Neural cell (in vitro differentiated cells): Measurements from ENCODE around the gene CAPZA2. TPM values are rescaled to one million over a fixed set of nuclear protein-coding genes. Genes with fewer than 3 reads are reported as not detected.

Source experiments
- H2AFZ ChIP-seq: fragments of 200-600, 300-800 bp; sonication (generic), shearing (Covaris generic); 2 replicates; pipeline ENCODE4 v1.6.0; 2014; ENCODE audit warnings: low read depth, mild to moderate bottlenecking, antibody characterized with exemption, low read length, moderate library complexity
- H3F3A ChIP-seq: fragments of 200-600 bp; shearing (Covaris generic); 2 replicates; pipeline ENCODE4 v1.6.1; 2016; ENCODE audit warnings: mild to moderate bottlenecking, moderate library complexity, mixed read lengths, antibody characterized with exemption, low read length; ENCODE audit not compliant: insufficient read depth, poor library complexity, severe bottlenecking
- H3K27ac ChIP-seq: fragments of 200-600, 300-800 bp; sonication (generic), shearing (Covaris generic); 2 replicates; pipeline ENCODE4 v1.5.1; 2014; ENCODE audit warnings: mild to moderate bottlenecking, low read length, moderate library complexity
- H3K27me3 ChIP-seq: fragments of 300-800, 200-600 bp; sonication (generic), shearing (Covaris generic); 2 replicates; pipeline ENCODE4 v1.6.0; 2014; ENCODE audit warnings: mild to moderate bottlenecking, low read depth, low read length, moderate library complexity; ENCODE audit not compliant: insufficient read depth
- H3K36me3 ChIP-seq: fragments of 300-800, 200-600 bp; sonication (generic), shearing (Covaris generic); 2 replicates; pipeline ENCODE4 v1.5.1; 2014; ENCODE audit warnings: mild to moderate bottlenecking, antibody characterized with exemption, low read length, moderate library complexity; ENCODE audit not compliant: insufficient read depth
- H3K4me2 ChIP-seq: fragments of 300-800, 200-600 bp; sonication (generic), shearing (Covaris generic); 2 replicates; pipeline ENCODE4 v1.6.0; 2014; ENCODE audit warnings: mild to moderate bottlenecking, low read length
- H3K4me3 ChIP-seq: fragments of 300-800, 200-600 bp; sonication (generic), shearing (Covaris generic); 2 replicates; pipeline ENCODE4 v1.5.1; 2014; ENCODE audit warnings: mild to moderate bottlenecking, low read length, moderate library complexity
- H3K79me2 ChIP-seq: fragments of 200-600 bp; shearing (Covaris generic); replicated peaks from 2 replicates; pipeline ENCODE4 v1.6.0; 2014; ENCODE audit warnings: mild to moderate bottlenecking, low read length, moderate library complexity; ENCODE audit not compliant: insufficient read depth
- H3K9ac ChIP-seq: fragments of 300-800, 200-600 bp; sonication (generic), shearing (Covaris generic); 2 replicates; pipeline ENCODE4 v1.6.1; 2016; ENCODE audit warnings: mild to moderate bottlenecking, low read length, mixed read lengths
- H3K9me2 ChIP-seq: fragments of 200-600 bp; shearing (Covaris generic); 2 replicates; pipeline ENCODE4 v1.6.1; 2016; ENCODE audit warnings: mild to moderate bottlenecking, low read length, mixed read lengths; ENCODE audit not compliant: insufficient read depth
- H3K9me3 ChIP-seq: fragments of 200-600, 300-800 bp; sonication (generic), shearing (Covaris generic); 2 replicates; pipeline ENCODE4 v1.6.1; 2016; ENCODE audit warnings: mild to moderate bottlenecking, mixed run types, low read length, moderate library complexity, mixed read lengths
- H4K20me1 ChIP-seq: fragments of 200-600 bp; shearing (Covaris generic); 2 replicates; pipeline ENCODE4 v1.6.1; 2016; ENCODE audit warnings: mild to moderate bottlenecking, mixed run types; ENCODE audit not compliant: insufficient read depth
- EP300 ChIP-seq: fragments of 450-650 bp; conservative IDR thresholded peaks from 2 replicates; pipeline ENCODE4 v1.6.1; 2014; ENCODE audit warnings: antibody characterized with exemption, mild to moderate bottlenecking, moderate library complexity; ENCODE audit not compliant: poor library complexity, severe bottlenecking
- EZH2 ChIP-seq: fragments of 200-600, 300-800 bp; shearing (Covaris generic), sonication (generic); IDR thresholded peaks from 2 replicates; pipeline ENCODE4 v1.6.1; 2014; ENCODE audit warnings: antibody characterized with exemption, low read length, borderline replicate concordance, mild to moderate bottlenecking; ENCODE audit not compliant: insufficient read depth, poor library complexity, severe bottlenecking
- MXI1 ChIP-seq: fragments of 450-650 bp; conservative IDR thresholded peaks from 2 replicates; pipeline ENCODE4 v1.6.1; 2014; ENCODE audit warnings: antibody characterized with exemption, mild to moderate bottlenecking; ENCODE audit not compliant: poor library complexity, severe bottlenecking
- POLR2AphosphoS5 ChIP-seq: IDR thresholded peaks from 2 replicates; pipeline ENCODE4 v1.6.1; 2012
- RAD21 ChIP-seq: fragments of 450-650 bp; conservative IDR thresholded peaks from 2 replicates; pipeline ENCODE4 v1.6.1; 2014; ENCODE audit warnings: antibody characterized with exemption, mild to moderate bottlenecking, moderate library complexity
- SMC3 ChIP-seq: fragments of 450-650 bp; conservative IDR thresholded peaks from 2 replicates; pipeline ENCODE4 v1.6.1; 2014; ENCODE audit warnings: antibody characterized with exemption, mild to moderate bottlenecking, moderate library complexity; ENCODE audit not compliant: poor library complexity
- TAF1 ChIP-seq: IDR thresholded peaks from 2 replicates; pipeline ENCODE4 v1.6.1; 2012; ENCODE audit warnings: low read depth
- polyA plus RNA-seq: library from polyadenylated mRNA; depleted of rRNA; stranded (reverse); fragments of >200 nt; gene quantifications from 2 replicates; pipeline ENCODE4 v1.2.3, GENCODE V29; 2014
- TF ChIP-seq, protein P1 (sequence below): IDR thresholded peaks from 2 replicates; pipeline ENCODE4 v1.6.1; 2012; ENCODE audit warnings: borderline replicate concordance
- TF ChIP-seq, protein P2 (sequence below): fragments of 450-650 bp; IDR thresholded peaks from 2 replicates; pipeline ENCODE4 v1.5.1; 2014; ENCODE audit warnings: antibody characterized with exemption, mild to moderate bottlenecking, moderate library complexity; ENCODE audit not compliant: poor library complexity, severe bottlenecking

Gene CAPZA2
- polyA plus RNA-seq, 1 donor from 2014 or later = 191 TPM

DNA sequence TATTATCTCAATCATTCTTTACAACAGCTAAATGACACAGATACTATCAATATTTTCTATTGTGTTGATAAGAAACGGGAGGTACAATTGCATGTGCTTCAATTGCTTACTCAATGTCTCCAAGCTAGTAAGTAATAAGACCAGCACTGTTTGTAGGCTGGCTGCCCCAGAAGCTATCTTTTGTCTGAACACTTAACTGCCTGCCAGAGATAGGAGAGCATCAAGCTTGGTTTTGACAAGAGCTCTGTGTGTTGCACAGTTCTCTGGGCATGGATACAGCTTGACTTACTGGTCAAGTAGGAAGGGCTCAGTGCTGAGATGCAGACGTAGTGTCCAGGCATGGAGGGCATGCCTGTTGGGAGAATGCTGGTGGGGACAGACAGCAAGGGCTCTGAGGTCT, 26.3 kb upstream of the CAPZA2 start:
- H3K79me2 ChIP-seq = no peaks in the 10 kb centered on the region
- H3K9ac ChIP-seq = no peak overlapping the region
- no peak overlapping the region for H2AFZ ChIP-seq
- no peaks in the 10 kb centered on the region for H3K36me3 ChIP-seq
- H3K9me3 ChIP-seq = no peaks in the 10 kb centered on the region
- H3K9me2 ChIP-seq = no peaks in the 10 kb centered on the region
- H3K4me2 ChIP-seq = no peak overlapping the region
- H3K4me3 ChIP-seq = no peak overlapping the region
- no peaks in the 10 kb centered on the region for H3K27me3 ChIP-seq
- no peaks in the 10 kb centered on the region for H4K20me1 ChIP-seq
- no peaks in the 10 kb centered on the region for H3F3A ChIP-seq
- H3K27ac ChIP-seq = no peak overlapping the region
- TF ChIP-seq, protein P1, sequence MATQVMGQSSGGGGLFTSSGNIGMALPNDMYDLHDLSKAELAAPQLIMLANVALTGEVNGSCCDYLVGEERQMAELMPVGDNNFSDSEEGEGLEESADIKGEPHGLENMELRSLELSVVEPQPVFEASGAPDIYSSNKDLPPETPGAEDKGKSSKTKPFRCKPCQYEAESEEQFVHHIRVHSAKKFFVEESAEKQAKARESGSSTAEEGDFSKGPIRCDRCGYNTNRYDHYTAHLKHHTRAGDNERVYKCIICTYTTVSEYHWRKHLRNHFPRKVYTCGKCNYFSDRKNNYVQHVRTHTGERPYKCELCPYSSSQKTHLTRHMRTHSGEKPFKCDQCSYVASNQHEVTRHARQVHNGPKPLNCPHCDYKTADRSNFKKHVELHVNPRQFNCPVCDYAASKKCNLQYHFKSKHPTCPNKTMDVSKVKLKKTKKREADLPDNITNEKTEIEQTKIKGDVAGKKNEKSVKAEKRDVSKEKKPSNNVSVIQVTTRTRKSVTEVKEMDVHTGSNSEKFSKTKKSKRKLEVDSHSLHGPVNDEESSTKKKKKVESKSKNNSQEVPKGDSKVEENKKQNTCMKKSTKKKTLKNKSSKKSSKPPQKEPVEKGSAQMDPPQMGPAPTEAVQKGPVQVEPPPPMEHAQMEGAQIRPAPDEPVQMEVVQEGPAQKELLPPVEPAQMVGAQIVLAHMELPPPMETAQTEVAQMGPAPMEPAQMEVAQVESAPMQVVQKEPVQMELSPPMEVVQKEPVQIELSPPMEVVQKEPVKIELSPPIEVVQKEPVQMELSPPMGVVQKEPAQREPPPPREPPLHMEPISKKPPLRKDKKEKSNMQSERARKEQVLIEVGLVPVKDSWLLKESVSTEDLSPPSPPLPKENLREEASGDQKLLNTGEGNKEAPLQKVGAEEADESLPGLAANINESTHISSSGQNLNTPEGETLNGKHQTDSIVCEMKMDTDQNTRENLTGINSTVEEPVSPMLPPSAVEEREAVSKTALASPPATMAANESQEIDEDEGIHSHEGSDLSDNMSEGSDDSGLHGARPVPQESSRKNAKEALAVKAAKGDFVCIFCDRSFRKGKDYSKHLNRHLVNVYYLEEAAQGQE = no peak
- TF ChIP-seq, protein P2, sequence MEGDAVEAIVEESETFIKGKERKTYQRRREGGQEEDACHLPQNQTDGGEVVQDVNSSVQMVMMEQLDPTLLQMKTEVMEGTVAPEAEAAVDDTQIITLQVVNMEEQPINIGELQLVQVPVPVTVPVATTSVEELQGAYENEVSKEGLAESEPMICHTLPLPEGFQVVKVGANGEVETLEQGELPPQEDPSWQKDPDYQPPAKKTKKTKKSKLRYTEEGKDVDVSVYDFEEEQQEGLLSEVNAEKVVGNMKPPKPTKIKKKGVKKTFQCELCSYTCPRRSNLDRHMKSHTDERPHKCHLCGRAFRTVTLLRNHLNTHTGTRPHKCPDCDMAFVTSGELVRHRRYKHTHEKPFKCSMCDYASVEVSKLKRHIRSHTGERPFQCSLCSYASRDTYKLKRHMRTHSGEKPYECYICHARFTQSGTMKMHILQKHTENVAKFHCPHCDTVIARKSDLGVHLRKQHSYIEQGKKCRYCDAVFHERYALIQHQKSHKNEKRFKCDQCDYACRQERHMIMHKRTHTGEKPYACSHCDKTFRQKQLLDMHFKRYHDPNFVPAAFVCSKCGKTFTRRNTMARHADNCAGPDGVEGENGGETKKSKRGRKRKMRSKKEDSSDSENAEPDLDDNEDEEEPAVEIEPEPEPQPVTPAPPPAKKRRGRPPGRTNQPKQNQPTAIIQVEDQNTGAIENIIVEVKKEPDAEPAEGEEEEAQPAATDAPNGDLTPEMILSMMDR = no peak
- TF ChIP-seq SMC3 (no peak), EP300 (no peak), EZH2 (no peak), RAD21 (no peak), POLR2AphosphoS5 (no peak), MXI1 (no peak), TAF1 (no peak)

GRCh38 chr7:116836911-116837310, 25.5 kb upstream of the CAPZA2 start:
- Histone ChIP-seq H3K4me2 (no peak overlapping the region), H3F3A (no peaks in the 10 kb centered on the region), H3K27ac (no peak overlapping the region), H3K9me2 (no peaks in the 10 kb centered on the region), H4K20me1 (no peaks in the 10 kb centered on the region), H3K36me3 (no peaks in the 10 kb centered on the region), H3K4me3 (no peak overlapping the region), H3K27me3 (no peaks in the 10 kb centered on the region), H2AFZ (no peak overlapping the region), H3K9me3 (no peaks in the 10 kb centered on the region), H3K9ac (no peak overlapping the region), H3K79me2 (no peaks in the 10 kb centered on the region)
- TF ChIP-seq, protein P2 = no peak
- TF ChIP-seq EZH2 = no peak
- no peak for TF ChIP-seq MXI1
- no peak for TF ChIP-seq TAF1
- TF ChIP-seq POLR2AphosphoS5 = no peak
- no peak for TF ChIP-seq EP300
- no peak for TF ChIP-seq SMC3
- TF ChIP-seq, protein P1 = no peak
- TF ChIP-seq RAD21 = no peak
